GM12801 (cell line): Measurements from ENCODE around the gene SMYD1.

Experiments used
- CTCF ChIP-seq: IDR thresholded peaks from one replicate; pipeline ENCODE4 v1.5.1; 2011; ENCODE audit warnings: control low read depth; ENCODE audit not compliant: insufficient read length; ENCODE audit errors: extremely low read depth

SMYD1 gene

DNA sequence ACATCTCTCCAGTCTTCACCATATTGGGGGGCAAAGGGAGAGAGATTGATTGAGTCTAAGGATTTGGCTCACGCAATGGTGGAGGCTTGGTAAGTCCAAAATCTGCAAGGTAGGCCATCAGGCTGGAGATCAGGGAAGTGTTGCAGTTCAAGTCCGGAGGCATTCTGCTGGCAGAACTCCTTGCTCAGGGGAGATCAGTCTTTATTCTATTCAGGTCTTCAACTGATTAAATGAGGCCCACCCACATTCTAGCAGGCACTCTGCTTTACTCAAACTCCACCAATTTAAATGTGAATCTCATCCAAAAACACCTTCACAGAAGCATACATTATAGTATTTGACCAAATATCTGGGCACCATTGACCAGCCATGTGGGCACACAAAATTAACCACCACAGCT lies 21.4 kb downstream of the SMYD1 start:
- TF ChIP-seq CTCF: no peak

GRCh38 chr2:88090446-88091283 lies 23.0 kb downstream of the SMYD1 start:
- TF ChIP-seq CTCF: no peak

- no peak for TF ChIP-seq CTCF
Measured at GRCh38 chr2:88091943-88092342, 24.3 kb downstream of the SMYD1 start.

DNA sequence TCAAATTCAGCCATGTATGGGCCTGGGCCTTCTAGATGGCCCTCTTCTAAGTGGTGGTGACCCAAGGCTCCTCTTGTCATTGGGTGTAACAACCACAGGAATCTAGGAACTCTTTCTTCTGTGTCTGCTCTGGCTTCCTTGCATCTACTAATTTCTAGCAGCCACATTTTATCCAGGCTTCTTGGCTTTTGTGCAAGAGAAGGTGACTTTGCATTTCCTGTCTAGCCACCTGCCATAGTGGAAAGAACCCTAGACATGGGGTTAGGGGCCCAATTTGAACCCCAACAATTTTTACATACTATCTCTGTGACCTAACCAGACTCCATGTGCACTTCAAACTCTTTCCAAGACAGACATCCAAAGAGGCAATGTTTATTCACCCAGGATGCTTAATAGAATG lies 25.1 kb downstream of the SMYD1 start:
- no peak for TF ChIP-seq CTCF

GRCh38 chr2:88095022-88095421 lies 27.4 kb downstream of the SMYD1 start:
- no peak for TF ChIP-seq CTCF

DNA sequence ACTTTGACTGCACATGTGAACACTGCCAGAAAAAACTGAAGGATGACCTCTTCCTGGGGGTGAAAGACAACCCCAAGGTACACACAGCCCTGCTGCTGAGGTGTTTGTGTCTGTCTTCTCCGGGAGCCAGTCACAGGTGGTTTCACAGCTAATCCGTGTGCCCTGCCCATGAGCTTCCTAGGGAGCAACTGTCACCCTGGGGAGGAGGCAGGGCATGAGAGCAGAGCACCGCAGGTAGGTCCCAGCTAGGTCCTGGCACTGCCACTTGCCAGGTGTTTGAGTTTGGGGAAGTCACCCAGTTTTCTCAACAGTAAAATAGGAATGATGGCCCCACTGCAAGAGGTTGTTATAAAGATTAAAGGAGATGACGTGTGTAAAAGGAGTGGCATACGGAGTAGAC lies 29.1 kb downstream of the SMYD1 start:
- no peak for TF ChIP-seq CTCF

GRCh38 chr2:88097192-88097591 lies 29.6 kb downstream of the SMYD1 start:
- TF ChIP-seq CTCF: no peak
